ENCODE data around the gene ZFYVE16. TPM values are rescaled to one million over a fixed set of nuclear protein-coding genes. Genes with fewer than 3 reads are reported as not detected.

Gene ZFYVE16
- polyA plus RNA-seq, 2 of the 4 experiments (the other 2 are of a cell fraction) = 16.4 to 26.2 TPM

- Histone ChIP-seq H3K4me2 (no peak overlapping the region), H3K9me3 (peaks cover 5% of the 10 kb centered on the region; the same call in 1 of the 3 replicates), H3K4me1 (no peaks in the 10 kb centered on the region), H3K4me3 (no peak overlapping the region), H3K27ac (no peak overlapping the region)
- POLR2A ChIA-PET = no interaction called here
- DNase-seq (ENCODE audit: low read depth in 1 of 2, low spot score in 1 of 2) (no peak), FAIRE-seq (no peak), ATAC-seq (no peak)
- CTCF ChIA-PET = interaction anchor here (1.0 to 3.6 kb wide), 4 partner anchors 17 to 193 kb away, joined by 3 to 14 read pairs (median 4); no protein-coding TSS in a partner anchor
- no peak for TF ChIP-seq MAZ (IDR thresholded peaks at IDR 0.05; ENCODE audit: borderline replicate concordance, low read depth, low read length)
- no peak for TF ChIP-seq NFE2L2 (conservative IDR thresholded peaks at IDR 0.05; ENCODE audit: low read length)
- TF ChIP-seq RARB (CRISPR knock-in tag; IDR thresholded peaks at IDR 0.05) = no peak
- TF ChIP-seq, protein P1, sequence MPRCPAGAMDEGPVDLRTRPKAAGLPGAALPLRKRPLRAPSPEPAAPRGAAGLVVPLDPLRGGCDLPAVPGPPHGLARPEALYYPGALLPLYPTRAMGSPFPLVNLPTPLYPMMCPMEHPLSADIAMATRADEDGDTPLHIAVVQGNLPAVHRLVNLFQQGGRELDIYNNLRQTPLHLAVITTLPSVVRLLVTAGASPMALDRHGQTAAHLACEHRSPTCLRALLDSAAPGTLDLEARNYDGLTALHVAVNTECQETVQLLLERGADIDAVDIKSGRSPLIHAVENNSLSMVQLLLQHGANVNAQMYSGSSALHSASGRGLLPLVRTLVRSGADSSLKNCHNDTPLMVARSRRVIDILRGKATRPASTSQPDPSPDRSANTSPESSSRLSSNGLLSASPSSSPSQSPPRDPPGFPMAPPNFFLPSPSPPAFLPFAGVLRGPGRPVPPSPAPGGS (IDR thresholded peaks at IDR 0.05) = no peak
- no peak for TF ChIP-seq ZFP36 (IDR thresholded peaks at IDR 0.05; ENCODE audit: borderline replicate concordance, partially characterized antibody)
- TF ChIP-seq ELK1 (IDR thresholded peaks at IDR 0.05; ENCODE audit: low read depth, low read length) = no peak
- TF ChIP-seq, protein P2, sequence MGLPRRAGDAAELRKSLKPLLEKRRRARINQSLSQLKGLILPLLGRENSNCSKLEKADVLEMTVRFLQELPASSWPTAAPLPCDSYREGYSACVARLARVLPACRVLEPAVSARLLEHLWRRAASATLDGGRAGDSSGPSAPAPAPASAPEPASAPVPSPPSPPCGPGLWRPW (IDR thresholded peaks at IDR 0.05) = no peak
- no peak for TF ChIP-seq HOXA7 (CRISPR knock-in tag; IDR thresholded peaks at IDR 0.05)
- no peak for TF ChIP-seq RCOR1 (IDR thresholded peaks at IDR 0.05; ENCODE audit: low read depth, low read length)
- TF ChIP-seq JUN (IDR thresholded peaks at IDR 0.05) = no peak
- TF ChIP-seq HEYL (CRISPR knock-in tag; IDR thresholded peaks at IDR 0.05) = no peak
- TF ChIP-seq PHF8 (IDR thresholded peaks at IDR 0.05; ENCODE audit: borderline replicate concordance, low read depth) = no peak
- no peak for TF ChIP-seq RFX5 (IDR thresholded peaks at IDR 0.05)
Measured at GRCh38 chr5:80479713-80480112, 71.8 kb downstream of the ZFYVE16 start.

- TF ChIP-seq NFE2L2 (conservative IDR thresholded peaks at IDR 0.05; ENCODE audit: low read length) = no peak
- TF ChIP-seq MYC (IDR thresholded peaks at IDR 0.05; ENCODE audit: borderline replicate concordance, low read length) = no peak
- TF ChIP-seq RCOR1 (IDR thresholded peaks at IDR 0.05; ENCODE audit: low read depth, low read length) = no peak
- no peak for TF ChIP-seq ESRRA (IDR thresholded peaks at IDR 0.05; ENCODE audit: borderline replicate concordance, low read length)
- TF ChIP-seq ELK1 (IDR thresholded peaks at IDR 0.05; ENCODE audit: low read depth, low read length) = no peak
- no peak for TF ChIP-seq CTCF (IDR thresholded peaks at IDR 0.05)
- TF ChIP-seq KDM5A (IDR thresholded peaks at IDR 0.05) = no peak
- no peak for TF ChIP-seq MAZ (IDR thresholded peaks at IDR 0.05; ENCODE audit: borderline replicate concordance, low read depth, low read length)
- TF ChIP-seq EHMT2 (IDR thresholded peaks at IDR 0.05; ENCODE audit: low read depth) = no peak
- TF ChIP-seq RFX5 (IDR thresholded peaks at IDR 0.05) = no peak
- TF ChIP-seq JUNB (IDR thresholded peaks at IDR 0.05) = no peak
- TF ChIP-seq, protein P3, sequence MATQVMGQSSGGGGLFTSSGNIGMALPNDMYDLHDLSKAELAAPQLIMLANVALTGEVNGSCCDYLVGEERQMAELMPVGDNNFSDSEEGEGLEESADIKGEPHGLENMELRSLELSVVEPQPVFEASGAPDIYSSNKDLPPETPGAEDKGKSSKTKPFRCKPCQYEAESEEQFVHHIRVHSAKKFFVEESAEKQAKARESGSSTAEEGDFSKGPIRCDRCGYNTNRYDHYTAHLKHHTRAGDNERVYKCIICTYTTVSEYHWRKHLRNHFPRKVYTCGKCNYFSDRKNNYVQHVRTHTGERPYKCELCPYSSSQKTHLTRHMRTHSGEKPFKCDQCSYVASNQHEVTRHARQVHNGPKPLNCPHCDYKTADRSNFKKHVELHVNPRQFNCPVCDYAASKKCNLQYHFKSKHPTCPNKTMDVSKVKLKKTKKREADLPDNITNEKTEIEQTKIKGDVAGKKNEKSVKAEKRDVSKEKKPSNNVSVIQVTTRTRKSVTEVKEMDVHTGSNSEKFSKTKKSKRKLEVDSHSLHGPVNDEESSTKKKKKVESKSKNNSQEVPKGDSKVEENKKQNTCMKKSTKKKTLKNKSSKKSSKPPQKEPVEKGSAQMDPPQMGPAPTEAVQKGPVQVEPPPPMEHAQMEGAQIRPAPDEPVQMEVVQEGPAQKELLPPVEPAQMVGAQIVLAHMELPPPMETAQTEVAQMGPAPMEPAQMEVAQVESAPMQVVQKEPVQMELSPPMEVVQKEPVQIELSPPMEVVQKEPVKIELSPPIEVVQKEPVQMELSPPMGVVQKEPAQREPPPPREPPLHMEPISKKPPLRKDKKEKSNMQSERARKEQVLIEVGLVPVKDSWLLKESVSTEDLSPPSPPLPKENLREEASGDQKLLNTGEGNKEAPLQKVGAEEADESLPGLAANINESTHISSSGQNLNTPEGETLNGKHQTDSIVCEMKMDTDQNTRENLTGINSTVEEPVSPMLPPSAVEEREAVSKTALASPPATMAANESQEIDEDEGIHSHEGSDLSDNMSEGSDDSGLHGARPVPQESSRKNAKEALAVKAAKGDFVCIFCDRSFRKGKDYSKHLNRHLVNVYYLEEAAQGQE (IDR thresholded peaks at IDR 0.05) = no peak
- TF ChIP-seq, protein P4, sequence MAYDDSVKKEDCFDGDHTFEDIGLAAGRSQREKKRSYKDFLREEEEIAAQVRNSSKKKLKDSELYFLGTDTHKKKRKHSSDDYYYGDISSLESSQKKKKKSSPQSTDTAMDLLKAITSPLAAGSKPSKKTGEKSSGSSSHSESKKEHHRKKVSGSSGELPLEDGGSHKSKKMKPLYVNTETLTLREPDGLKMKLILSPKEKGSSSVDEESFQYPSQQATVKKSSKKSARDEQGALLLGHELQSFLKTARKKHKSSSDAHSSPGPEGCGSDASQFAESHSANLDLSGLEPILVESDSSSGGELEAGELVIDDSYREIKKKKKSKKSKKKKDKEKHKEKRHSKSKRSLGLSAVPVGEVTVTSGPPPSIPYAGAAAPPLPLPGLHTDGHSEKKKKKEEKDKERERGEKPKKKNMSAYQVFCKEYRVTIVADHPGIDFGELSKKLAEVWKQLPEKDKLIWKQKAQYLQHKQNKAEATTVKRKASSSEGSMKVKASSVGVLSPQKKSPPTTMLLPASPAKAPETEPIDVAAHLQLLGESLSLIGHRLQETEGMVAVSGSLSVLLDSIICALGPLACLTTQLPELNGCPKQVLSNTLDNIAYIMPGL (CRISPR knock-in tag; IDR thresholded peaks at IDR 0.05; ENCODE audit: borderline replicate concordance) = no peak
- no peak for DNase-seq (ENCODE audit: low read depth in 1 of 2, low spot score in 1 of 2)
- Histone ChIP-seq H3K4me3 (no peak overlapping the region), H3K27ac (no peak overlapping the region), H3K4me1 (no peaks in the 10 kb centered on the region), H3K9me3 (peaks cover 5% of the 10 kb centered on the region; the same call in 1 of the 3 replicates), H3K4me2 (no peak overlapping the region)
- CTCF ChIA-PET = interaction anchor here (0.9 to 3.6 kb wide), 9 partner anchors 13 to 192 kb away, joined by 3 to 14 read pairs (median 4); no protein-coding TSS in a partner anchor
- POLR2A ChIA-PET = no interaction called here
- ATAC-seq = no peak
- 91% methylated on average over 2 of the region's 2 CpGs for WGBS (ENCODE audit: missing lambda C conversion rate)
- FAIRE-seq = no peak
Measured at GRCh38 chr5:80480354-80480753, 72.5 kb downstream of the ZFYVE16 start.
